BLaER1 treated with 17β-estradiol and CSF1 and Interleukin-3, amounts not matched to agents 10 nM and 100 nM (cell line): ENCODE results near the gene SLC9A5.

Source experiments
- H3K27ac ChIP-seq, 11 experiments: shearing (Covaris generic); formaldehyde crosslinking; 2 replicates each; pipeline ENCODE4 v1.8.1; 2022
- H3K27me3 ChIP-seq, 11 experiments: shearing (Covaris generic); formaldehyde crosslinking; 2 replicates each; pipeline ENCODE4 v1.8.1; 2022
- H3K36me3 ChIP-seq, 11 experiments: shearing (Covaris generic); formaldehyde crosslinking; 2 replicates each; pipeline ENCODE4 v1.8.1; 2022
- H3K4me1 ChIP-seq, 10 experiments: shearing (Covaris generic); formaldehyde crosslinking; 2 replicates each; pipeline ENCODE4 v1.8.1; 2022
- H3K4me2 ChIP-seq, 11 experiments: shearing (Covaris generic); formaldehyde crosslinking; 2 replicates each; pipeline ENCODE4 v1.8.1; 2022
- H3K4me3 ChIP-seq, 10 experiments: shearing (Covaris generic); formaldehyde crosslinking; 2 replicates each; pipeline ENCODE4 v1.8.1; 2022
- H3K9ac ChIP-seq, 11 experiments: shearing (Covaris generic); formaldehyde crosslinking; 2 replicates each; pipeline ENCODE4 v1.8.1; 2022
- H3K9me3 ChIP-seq, 11 experiments: shearing (Covaris generic); formaldehyde crosslinking; replicated peaks in 1 of 11; 2 replicates each; pipeline ENCODE4 v1.8.1; 2022
- H4K20me1 ChIP-seq, 11 experiments: shearing (Covaris generic); formaldehyde crosslinking; 2 replicates each; pipeline ENCODE4 v1.8.1; 2022
- Cebpa-rat ChIP-seq, 11 experiments: shearing (Covaris generic); IDR thresholded peaks; 2 replicates each; pipeline ENCODE4 v1.8.1; 2022

SLC9A5 gene

GRCh38 chr16:67227567-67227921, 21.2 kb upstream of the SLC9A5 start:
- H3K27me3 ChIP-seq: no peaks in the 10 kb centered on the region
- peak overlapping the region; percentile 50 to 91 (median 81) for H3K27ac ChIP-seq
- peak overlapping the region; percentile 80 to 96 (median 88) for H3K9ac ChIP-seq
- peak overlapping the region; percentile 94 to 98 (median 96) for H3K4me2 ChIP-seq
- H3K4me3 ChIP-seq: peak overlapping the region; percentile 81 to 100 (median 96)
- H3K9me3 ChIP-seq: no peaks in the 10 kb centered on the region
- peaks cover 43 to 48% (median 47%) of the 10 kb centered on the region in 11 experiments for H3K36me3 ChIP-seq
- no peak for TF ChIP-seq Cebpa-rat (IDR thresholded peaks at IDR 0.05)
- H3K4me1 ChIP-seq: peaks cover 27 to 33% (median 30%) of the 10 kb centered on the region in 10 experiments
- peaks cover 0 to 49% (median 38%) of the 10 kb centered on the region in 11 experiments; a peak in 15 of 22 replicates for H4K20me1 ChIP-seq

GRCh38 chr16:67228034-67228785, 20.6 kb upstream of the SLC9A5 start:
- Histone ChIP-seq H4K20me1 (peaks cover 0 to 49% (median 38%) of the 10 kb centered on the region in 11 experiments; a peak in 15 of 22 replicates), H3K9ac (peak overlapping the region; percentile 80 to 96 (median 88); a peak in 21 of 22 replicates), H3K9me3 (no peaks in the 10 kb centered on the region), H3K36me3 (peaks cover 48 to 55% (median 53%) of the 10 kb centered on the region in 11 experiments), H3K27me3 (no peaks in the 10 kb centered on the region), H3K4me2 (peak overlapping the region; percentile 94 to 98 (median 96)), H3K27ac (peak overlapping the region in 8 of 11 experiments; percentile 76 to 91 (median 85); a peak in 12 of 22 replicates), H3K4me3 (peak overlapping the region; percentile 81 to 100 (median 96)), H3K4me1 (peaks cover 27 to 33% (median 30%) of the 10 kb centered on the region in 10 experiments)
- TF ChIP-seq Cebpa-rat (IDR thresholded peaks at IDR 0.05): no peak

GRCh38 chr16:67228905-67229304, 19.9 kb upstream of the SLC9A5 start:
- peaks cover 53 to 60% (median 58%) of the 10 kb centered on the region in 11 experiments for H3K36me3 ChIP-seq
- H3K4me3 ChIP-seq: 0 out of 20 replicates have a peak overlapping the region, but pooled peaks of 1 of the 10 experiments have one; percentile 96
- H3K27me3 ChIP-seq: no peaks in the 10 kb centered on the region
- no peak overlapping the region for H3K27ac ChIP-seq
- peaks cover 0 to 49% (median 38%) of the 10 kb centered on the region in 11 experiments; a peak in 15 of 22 replicates for H4K20me1 ChIP-seq
- H3K4me1 ChIP-seq: peaks cover 26 to 33% (median 30%) of the 10 kb centered on the region in 10 experiments
- H3K9me3 ChIP-seq: no peaks in the 10 kb centered on the region
- H3K4me2 ChIP-seq: peak overlapping the region in 4 of 11 experiments; percentile 94 to 98 (median 96); a peak in 5 of 22 replicates
- H3K9ac ChIP-seq: 0 out of 22 replicates have a peak overlapping the region, but pooled peaks of 3 of the 11 experiments have one; percentile 90 to 92 (median 91)
- no peak for TF ChIP-seq Cebpa-rat (IDR thresholded peaks at IDR 0.05)

GRCh38 chr16:67229906-67230808, 18.6 kb upstream of the SLC9A5 start:
- Histone ChIP-seq H3K27ac (no peak overlapping the region), H3K9me3 (no peaks in the 10 kb centered on the region), H3K4me1 (peaks cover 25 to 42% (median 36%) of the 10 kb centered on the region in 10 experiments), H4K20me1 (peaks cover 0 to 53% (median 38%) of the 10 kb centered on the region in 11 experiments; a peak in 15 of 22 replicates), H3K27me3 (no peaks in the 10 kb centered on the region), H3K4me3 (no peak overlapping the region), H3K4me2 (no peak overlapping the region), H3K9ac (no peak overlapping the region), H3K36me3 (peaks cover 66 to 73% (median 70%) of the 10 kb centered on the region in 11 experiments)
- no peak for TF ChIP-seq Cebpa-rat (IDR thresholded peaks at IDR 0.05)

GRCh38 chr16:67230809-67231660, 17.7 kb upstream of the SLC9A5 start:
- H3K9ac ChIP-seq: no peak overlapping the region
- TF ChIP-seq Cebpa-rat (IDR thresholded peaks at IDR 0.05): no peak
- H3K27me3 ChIP-seq: no peaks in the 10 kb centered on the region
- no peak overlapping the region for H3K27ac ChIP-seq
- peaks cover 66 to 81% (median 78%) of the 10 kb centered on the region in 11 experiments for H3K36me3 ChIP-seq
- peaks cover 0 to 58% (median 38%) of the 10 kb centered on the region in 11 experiments; a peak in 15 of 22 replicates for H4K20me1 ChIP-seq
- H3K4me2 ChIP-seq: no peak overlapping the region
- peaks cover 25 to 42% (median 36%) of the 10 kb centered on the region in 10 experiments for H3K4me1 ChIP-seq
- no peaks in the 10 kb centered on the region for H3K9me3 ChIP-seq
- no peak overlapping the region for H3K4me3 ChIP-seq

- no peak overlapping the region for H3K9ac ChIP-seq
- H3K36me3 ChIP-seq: peaks cover 77 to 95% (median 90%) of the 10 kb centered on the region in 11 experiments
Measured at GRCh38 chr16:67233596-67233995, 15.2 kb upstream of the SLC9A5 start.

GRCh38 chr16:67234180-67234597, 14.6 kb upstream of the SLC9A5 start:
- H4K20me1 ChIP-seq: peaks cover 0 to 51% (median 33%) of the 10 kb centered on the region in 11 experiments; a peak in 15 of 22 replicates
- H3K4me2 ChIP-seq: 0 out of 22 replicates have a peak overlapping the region, but pooled peaks of 1 of the 11 experiments have one; percentile 83
- H3K36me3 ChIP-seq: peaks cover 77 to 95% (median 90%) of the 10 kb centered on the region in 11 experiments
- no peak overlapping the region for H3K4me3 ChIP-seq
- H3K27ac ChIP-seq: no peak overlapping the region
- H3K4me1 ChIP-seq: peaks cover 14 to 48% (median 31%) of the 10 kb centered on the region in 10 experiments
- H3K9me3 ChIP-seq: no peaks in the 10 kb centered on the region
- peak overlapping the region in 3 of 11 experiments; percentile 9 to 80 (median 33); a peak in 2 of 22 replicates for H3K9ac ChIP-seq
- H3K27me3 ChIP-seq: no peaks in the 10 kb centered on the region
- no peak for TF ChIP-seq Cebpa-rat (IDR thresholded peaks at IDR 0.05)

More at GRCh38 chr16:67233596-67233995, 15.2 kb upstream of the SLC9A5 start:
- H4K20me1 ChIP-seq: peaks cover 0 to 52% (median 38%) of the 10 kb centered on the region in 11 experiments; a peak in 16 of 22 replicates
- no peaks in the 10 kb centered on the region for H3K9me3 ChIP-seq
- peaks cover 14 to 44% (median 29%) of the 10 kb centered on the region in 10 experiments for H3K4me1 ChIP-seq
- no peaks in the 10 kb centered on the region for H3K27me3 ChIP-seq
- H3K27ac ChIP-seq: no peak overlapping the region
- no peak for TF ChIP-seq Cebpa-rat (IDR thresholded peaks at IDR 0.05)
- no peak overlapping the region for H3K4me3 ChIP-seq
- no peak overlapping the region for H3K4me2 ChIP-seq
